GM21825 (cell line): ENCODE data around the gene RAP2A.

Experiments
- ATAC-seq: cut with Tn5 transposase; IDR thresholded peaks from one replicate; pipeline ENCODE4 v1.9.1; 2021; ENCODE audit warnings: mild to moderate bottlenecking, moderate library complexity; ENCODE audit not compliant: unreplicated experiment

The RAP2A gene

GRCh38 chr13:97446448-97446847 lies 12.5 kb downstream of the RAP2A start:
- no peak for ATAC-seq

- ATAC-seq = peak; percentile 67
Observed at GRCh38 chr13:97448503-97449251, 14.7 kb downstream of the RAP2A start.

GRCh38 chr13:97454699-97455098 lies 20.7 kb downstream of the RAP2A start:
- ATAC-seq = no peak

- no peak for ATAC-seq
Observed at GRCh38 chr13:97456047-97456446, 22.1 kb downstream of the RAP2A start.

- peak; percentile 30 for ATAC-seq
Observed at GRCh38 chr13:97459215-97459777, 25.3 kb downstream of the RAP2A start.

- ATAC-seq = peak; percentile 93
Observed at GRCh38 chr13:97460004-97460775, 26.2 kb downstream of the RAP2A start.

- no peak for ATAC-seq
Observed at GRCh38 chr13:97460853-97461252, 26.9 kb downstream of the RAP2A start.

GRCh38 chr13:97464561-97464960 lies 30.6 kb downstream of the RAP2A start:
- ATAC-seq = no peak

GRCh38 chr13:97466722-97467121 lies 32.8 kb downstream of the RAP2A start:
- ATAC-seq = no peak

- ATAC-seq = no peak
Observed at GRCh38 chr13:97468331-97468730, 34.4 kb downstream of the RAP2A start.

GRCh38 chr13:97471711-97472110 lies 37.7 kb downstream of the RAP2A start:
- ATAC-seq = no peak

- no peak for ATAC-seq
Observed at GRCh38 chr13:97474349-97474980, 40.5 kb downstream of the RAP2A start.

GRCh38 chr13:97475011-97475410 lies 41.0 kb downstream of the RAP2A start:
- no peak for ATAC-seq

GRCh38 chr13:97477844-97478243 lies 43.9 kb downstream of the RAP2A start:
- no peak for ATAC-seq

- ATAC-seq = no peak
Observed at GRCh38 chr13:97478247-97478646, 44.3 kb downstream of the RAP2A start.

- ATAC-seq = no peak
Observed at GRCh38 chr13:97483465-97483864, 49.5 kb downstream of the RAP2A start.

- no peak for ATAC-seq
Observed at GRCh38 chr13:97484301-97484700, 50.3 kb downstream of the RAP2A start.

- ATAC-seq = no peak
Observed at GRCh38 chr13:97485320-97485719, 51.4 kb downstream of the RAP2A start.

GRCh38 chr13:97490702-97491307 lies 56.8 kb downstream of the RAP2A start:
- ATAC-seq = no peak

GRCh38 chr13:97491452-97491851 lies 57.5 kb downstream of the RAP2A start:
- ATAC-seq = no peak

- no peak for ATAC-seq
Observed at GRCh38 chr13:97492257-97492656, 58.3 kb downstream of the RAP2A start.
